GM23338 (cell line): ENCODE measurements around the gene IRF8. TPM values are rescaled to one million over a fixed set of nuclear protein-coding genes. Genes with fewer than 3 reads are reported as not detected.

Experiments
- ATAC-seq: fragments of 200-7000 bp; cut with Tn5 transposase; 3 replicates; pipeline ENCODE4 v1.9.1; 2020
- DNase-seq: peaks from one replicate; pipeline ENCODE4 v3.0.0-alpha.2; 2015; ENCODE audit warnings: low spot score
- H2AFZ ChIP-seq: fragments of 200-600 bp; sonication (generic); 2 replicates; pipeline ENCODE4 v1.8.0; 2016; ENCODE audit warnings: antibody characterized with exemption, mild to moderate bottlenecking, moderate library complexity
- H3F3A ChIP-seq: fragments of 200-600 bp; sonication (generic); replicated peaks from 2 replicates; pipeline ENCODE4 v1.8.0; 2017; ENCODE audit warnings: antibody characterized with exemption, mixed run types, low read depth
- H3K27ac ChIP-seq: fragments of 200-600 bp; sonication (generic); 2 replicates; pipeline ENCODE4 v1.6.1; 2016; ENCODE audit warnings: low read depth
- H3K27me3 ChIP-seq: fragments of 200-600 bp; sonication (generic); 2 replicates; pipeline ENCODE4 v1.8.0; 2016; ENCODE audit warnings: mild to moderate bottlenecking, mixed run types, moderate library complexity; ENCODE audit not compliant: insufficient read depth
- H3K36me3 ChIP-seq: fragments of 200-600 bp; sonication (generic); 2 replicates; pipeline ENCODE4 v1.8.0; 2016; ENCODE audit warnings: mild to moderate bottlenecking; ENCODE audit not compliant: insufficient read depth
- H3K4me1 ChIP-seq: fragments of 200-600 bp; sonication (generic); 2 replicates; pipeline ENCODE4 v1.8.0; 2016; ENCODE audit warnings: mild to moderate bottlenecking, moderate library complexity; ENCODE audit not compliant: insufficient read depth
- H3K4me2 ChIP-seq: fragments of 200-600 bp; sonication (generic); 2 replicates; pipeline ENCODE4 v1.7.1; 2017; ENCODE audit warnings: mixed run types
- H3K4me3 ChIP-seq: fragments of 200-600 bp; sonication (generic); 2 replicates; pipeline ENCODE4 v1.6.1; 2016; ENCODE audit warnings: mixed run types
- H3K79me2 ChIP-seq: fragments of 200-600 bp; sonication (generic); replicated peaks from 2 replicates; pipeline ENCODE4 v1.8.0; 2017; ENCODE audit warnings: mild to moderate bottlenecking; ENCODE audit not compliant: insufficient read depth
- H3K9me2 ChIP-seq: fragments of 200-600 bp; sonication (generic); 2 replicates; pipeline ENCODE4 v1.8.0; 2017; ENCODE audit not compliant: insufficient read depth
- H4K20me1 ChIP-seq: fragments of 200-600 bp; sonication (generic); replicated peaks from 2 replicates; pipeline ENCODE4 v1.8.0; 2017; ENCODE audit warnings: mild to moderate bottlenecking; ENCODE audit not compliant: insufficient read depth
- H3K27ac Mint-ChIP-seq: 2 replicates; pipeline ENCODE4 v1.8.0; 2020; ENCODE audit warnings: inconsistent platforms, mild to moderate bottlenecking, moderate library complexity, mixed read lengths
- H3K27me3 Mint-ChIP-seq: 3 replicates; pipeline ENCODE4 v1.8.0; 2022; ENCODE audit warnings: low read depth, mild to moderate bottlenecking, moderate library complexity, mixed read lengths, inconsistent platforms; ENCODE audit not compliant: insufficient read depth, poor library complexity
- H3K36me3 Mint-ChIP-seq: 3 replicates; pipeline ENCODE4 v1.8.0; 2021; ENCODE audit warnings: low read depth, mild to moderate bottlenecking, inconsistent platforms, moderate library complexity, mixed read lengths
- H3K4me1 Mint-ChIP-seq: 3 replicates; pipeline ENCODE4 v1.8.0; 2020; ENCODE audit warnings: mild to moderate bottlenecking, inconsistent platforms, mixed read lengths
- H3K4me3 Mint-ChIP-seq: 3 replicates; pipeline ENCODE4 v1.8.0; 2021; ENCODE audit warnings: moderate library complexity, mild to moderate bottlenecking, inconsistent platforms, mixed read lengths
- H3K9me3 Mint-ChIP-seq: 3 replicates; pipeline ENCODE4 v1.8.0; 2020; ENCODE audit warnings: moderate library complexity, mild to moderate bottlenecking, inconsistent platforms, mixed read lengths
- CREB1 ChIP-seq: fragments of 250-450 bp; sonication (Bioruptor Pico); IDR thresholded peaks from 2 replicates; pipeline ENCODE4 v1.5.0; 2020; ENCODE audit warnings: low read depth, mild to moderate bottlenecking, moderate library complexity
- ETS1 ChIP-seq: IDR thresholded peaks from 2 replicates; pipeline ENCODE4 v1.6.1; 2016; ENCODE audit warnings: antibody characterized with exemption
- EZH2 ChIP-seq: fragments of 200-600 bp; sonication (generic); IDR thresholded peaks from one replicate; pipeline ENCODE4 v1.8.0; 2017; ENCODE audit warnings: antibody characterized with exemption, mild to moderate bottlenecking, low read depth; ENCODE audit not compliant: unreplicated experiment
- EZH2phosphoT487 ChIP-seq: fragments of 200-600 bp; sonication (generic); IDR thresholded peaks from one replicate; pipeline ENCODE4 v1.8.1; 2018; ENCODE audit warnings: antibody characterized with exemption; ENCODE audit not compliant: unreplicated experiment
- JUNB ChIP-seq: IDR thresholded peaks from one replicate; pipeline ENCODE4 v1.6.1; 2016; ENCODE audit warnings: antibody characterized with exemption; ENCODE audit not compliant: unreplicated experiment
- NANOG ChIP-seq: IDR thresholded peaks from 2 replicates; pipeline ENCODE4 v1.6.1; 2016; ENCODE audit warnings: antibody characterized with exemption, borderline replicate concordance
- POLR2AphosphoS5 ChIP-seq: IDR thresholded peaks from 2 replicates; pipeline ENCODE4 v1.6.1; 2016; ENCODE audit warnings: antibody characterized with exemption, low read depth
- STAT1 ChIP-seq: IDR thresholded peaks from one replicate; pipeline ENCODE4 v1.6.1; 2016; ENCODE audit warnings: antibody characterized with exemption; ENCODE audit not compliant: unreplicated experiment
- ZNF114 ChIP-seq: fragments of 250-450 bp; sonication (Bioruptor Pico); IDR thresholded peaks from 2 replicates; pipeline ENCODE4 v1.5.0; 2020; ENCODE audit warnings: mild to moderate bottlenecking, moderate library complexity
- ZNF331 ChIP-seq: fragments of 250-450 bp; sonication (Bioruptor Pico); IDR thresholded peaks from 2 replicates; pipeline ENCODE4 v1.5.0; 2020; ENCODE audit warnings: low read depth, mild to moderate bottlenecking, moderate library complexity
- ZNF462 ChIP-seq: fragments of 250-450 bp; sonication (Bioruptor Pico); IDR thresholded peaks from 2 replicates; pipeline ENCODE4 v1.5.0; 2020; ENCODE audit warnings: mild to moderate bottlenecking, moderate library complexity
- polyA plus RNA-seq: library from polyadenylated mRNA; unstranded; fragments of >200 nt; fragmentation: Nextera tagmentation; extraction: Ambion mirVana; gene quantifications from 2 replicates; pipeline ENCODE4 v1.2.1, GENCODE V29; 2016
- total RNA-seq: library from RNA; depleted of rRNA; stranded (reverse); fragments of >200 nt; shearing (Covaris generic); gene quantifications from 2 replicates; pipeline ENCODE4 v1.2.3, GENCODE V29; 2014
- TF ChIP-seq, protein P1 (sequence below), 2 experiments: fragments of 200-600 bp in 1 of 2; sonication (generic) in 1 of 2; conservative IDR thresholded peaks; 2 replicates each; pipeline versions ENCODE4 v1.5.1 to v1.6.1; 2016 to 2017; ENCODE audit warnings: antibody characterized with exemption in 2 of 2, low read depth in 2 of 2, mild to moderate bottlenecking in 2 of 2, moderate library complexity in 1 of 2

IRF8 gene
- total and polyA plus RNA-seq, 2 experiments from 2014 or later: 0.47 to 2.8 TPM

DNA sequence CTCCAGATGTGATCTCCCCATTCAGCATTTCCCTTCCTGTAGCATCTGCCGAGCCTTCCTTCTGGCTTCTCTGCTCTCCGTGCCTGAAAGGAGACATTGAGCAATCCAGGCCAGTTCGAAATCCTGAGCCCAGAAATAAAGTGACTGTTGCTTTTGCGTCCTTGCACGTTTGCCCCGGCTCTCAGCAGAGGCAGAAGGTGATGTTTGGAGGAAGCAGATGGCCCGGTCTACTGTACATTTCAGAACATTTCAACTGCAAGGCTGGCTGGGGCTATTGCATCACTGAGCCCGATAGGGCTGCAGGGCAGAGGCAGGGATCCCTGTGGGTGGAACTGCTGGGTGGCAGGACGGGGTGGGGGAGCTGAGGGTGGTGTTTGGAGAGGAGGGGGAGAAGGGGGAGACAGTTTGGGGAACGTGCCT, 29.4 kb downstream of the IRF8 start:
- Histone ChIP-seq H3K4me1 (no peaks in the 10 kb centered on the region), H3K9me2 (no peaks in the 10 kb centered on the region), H3F3A (no peaks in the 10 kb centered on the region), H4K20me1 (no peaks in the 10 kb centered on the region), H3K27ac (no peak overlapping the region), H3K27me3 (no peaks in the 10 kb centered on the region), H3K4me2 (no peak overlapping the region), H2AFZ (no peak overlapping the region), H3K36me3 (no peaks in the 10 kb centered on the region), H3K4me3 (no peak overlapping the region), H3K79me2 (no peaks in the 10 kb centered on the region)
- H3K36me3 Mint-ChIP-seq: no peaks in the 10 kb centered on the region
- TF ChIP-seq ZNF331 (CRISPR knock-in tag): no peak
- no peak for TF ChIP-seq POLR2AphosphoS5
- no peak for TF ChIP-seq JUNB
- DNase-seq (no peak), ATAC-seq (no peak)
- H3K4me1 Mint-ChIP-seq: peaks cover 14% of the 10 kb centered on the region
- H3K4me3 Mint-ChIP-seq: no peak overlapping the region
- H3K9me3 Mint-ChIP-seq: no peaks in the 10 kb centered on the region
- H3K27ac Mint-ChIP-seq: no peak overlapping the region
- H3K27me3 Mint-ChIP-seq: peaks cover 2% of the 10 kb centered on the region

DNA sequence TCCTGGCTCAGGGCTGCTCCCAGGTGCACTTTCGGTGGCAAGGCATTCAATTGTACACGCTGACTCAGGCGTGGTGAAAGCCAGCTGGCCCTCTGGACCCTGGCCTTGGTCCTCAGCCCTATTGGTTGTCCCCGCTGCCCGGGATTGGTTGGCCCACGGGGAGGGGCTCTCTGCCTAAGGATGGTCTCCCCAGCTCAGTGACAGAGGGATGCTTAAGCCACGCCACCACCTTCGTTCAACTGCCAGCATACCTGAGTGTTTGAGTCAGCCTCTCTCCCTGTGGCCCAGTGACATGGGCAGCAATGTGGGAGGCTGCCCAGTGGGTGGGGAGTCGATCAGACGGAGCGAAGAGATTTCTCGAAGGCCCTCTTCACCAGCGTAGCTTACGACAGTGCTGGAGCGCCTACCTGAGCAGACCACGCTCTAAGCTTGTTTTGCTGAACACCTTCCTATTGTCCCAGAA, 30.3 kb downstream of the IRF8 start:
- Histone ChIP-seq H3K4me1 (no peaks in the 10 kb centered on the region), H4K20me1 (no peaks in the 10 kb centered on the region), H3K4me2 (no peak overlapping the region), H3K79me2 (no peaks in the 10 kb centered on the region), H3K9me2 (no peaks in the 10 kb centered on the region), H2AFZ (peak overlapping the region; percentile 56; the same call in 1 of the 2 replicates), H3K27ac (no peak overlapping the region), H3F3A (no peaks in the 10 kb centered on the region), H3K4me3 (no peak overlapping the region), H3K27me3 (no peaks in the 10 kb centered on the region), H3K36me3 (no peaks in the 10 kb centered on the region)
- H3K4me3 Mint-ChIP-seq: no peak overlapping the region
- DNase-seq (no peak), ATAC-seq (peak; percentile 16; the same call in 1 of the 3 replicates)
- H3K36me3 Mint-ChIP-seq: no peaks in the 10 kb centered on the region
- no peaks in the 10 kb centered on the region for H3K9me3 Mint-ChIP-seq
- H3K4me1 Mint-ChIP-seq: peaks cover 14% of the 10 kb centered on the region
- peaks cover 2% of the 10 kb centered on the region for H3K27me3 Mint-ChIP-seq
- H3K27ac Mint-ChIP-seq: no peak overlapping the region
- no peak for TF ChIP-seq JUNB
- TF ChIP-seq ZNF462 (CRISPR knock-in tag): no peak
- TF ChIP-seq NANOG: no peak
- no peak for TF ChIP-seq CREB1 (CRISPR knock-in tag)
- TF ChIP-seq ZNF331 (CRISPR knock-in tag): no peak
- no peak for TF ChIP-seq STAT1
- no peak for TF ChIP-seq ETS1
- no peak for TF ChIP-seq POLR2AphosphoS5
- no peak for TF ChIP-seq EZH2
- TF ChIP-seq, protein P1, sequence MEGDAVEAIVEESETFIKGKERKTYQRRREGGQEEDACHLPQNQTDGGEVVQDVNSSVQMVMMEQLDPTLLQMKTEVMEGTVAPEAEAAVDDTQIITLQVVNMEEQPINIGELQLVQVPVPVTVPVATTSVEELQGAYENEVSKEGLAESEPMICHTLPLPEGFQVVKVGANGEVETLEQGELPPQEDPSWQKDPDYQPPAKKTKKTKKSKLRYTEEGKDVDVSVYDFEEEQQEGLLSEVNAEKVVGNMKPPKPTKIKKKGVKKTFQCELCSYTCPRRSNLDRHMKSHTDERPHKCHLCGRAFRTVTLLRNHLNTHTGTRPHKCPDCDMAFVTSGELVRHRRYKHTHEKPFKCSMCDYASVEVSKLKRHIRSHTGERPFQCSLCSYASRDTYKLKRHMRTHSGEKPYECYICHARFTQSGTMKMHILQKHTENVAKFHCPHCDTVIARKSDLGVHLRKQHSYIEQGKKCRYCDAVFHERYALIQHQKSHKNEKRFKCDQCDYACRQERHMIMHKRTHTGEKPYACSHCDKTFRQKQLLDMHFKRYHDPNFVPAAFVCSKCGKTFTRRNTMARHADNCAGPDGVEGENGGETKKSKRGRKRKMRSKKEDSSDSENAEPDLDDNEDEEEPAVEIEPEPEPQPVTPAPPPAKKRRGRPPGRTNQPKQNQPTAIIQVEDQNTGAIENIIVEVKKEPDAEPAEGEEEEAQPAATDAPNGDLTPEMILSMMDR (conservative IDR thresholded peaks at IDR 0.05; ENCODE audit: low read depth in 2 of 2): no peak
- TF ChIP-seq ZNF114: no peak
- no peak for TF ChIP-seq EZH2phosphoT487
